Trophoblast cell (in vitro differentiated cells and primary cell): Measurements from ENCODE around the gene LACRT.
A peak's percentile ranks its signal among the peaks of the same experiment; 100 is the strongest.

Experiments used
- DNase-seq, 2 donors: peaks; one replicate each; pipeline ENCODE4 v3.0.0-alpha.2; 2016
- H2AFZ ChIP-seq: 2 replicates; pipeline ENCODE4 v1.6.1; 2013; ENCODE audit warnings: low read length, moderate library complexity, mild to moderate bottlenecking; ENCODE audit not compliant: insufficient read depth, poor library complexity
- H2AK5ac ChIP-seq: 2 replicates; pipeline ENCODE4 v1.6.1; 2013; ENCODE audit warnings: mild to moderate bottlenecking, low read length
- H2BK120ac ChIP-seq: 2 replicates; pipeline ENCODE4 v1.6.1; 2013; ENCODE audit warnings: low read length, mild to moderate bottlenecking, moderate library complexity; ENCODE audit not compliant: insufficient read depth, poor library complexity
- H2BK12ac ChIP-seq: 2 replicates; pipeline ENCODE4 v1.6.1; 2013; ENCODE audit warnings: mild to moderate bottlenecking, low read length, moderate library complexity
- H2BK5ac ChIP-seq: 2 replicates; pipeline ENCODE4 v1.6.1; 2013; ENCODE audit warnings: low read length, low read depth, moderate library complexity, mild to moderate bottlenecking; ENCODE audit not compliant: poor library complexity
- H3K14ac ChIP-seq: 2 replicates; pipeline ENCODE4 v1.6.1; 2013; ENCODE audit warnings: mild to moderate bottlenecking, low read length
- H3K18ac ChIP-seq: 2 replicates; pipeline ENCODE4 v1.6.1; 2013; ENCODE audit warnings: mild to moderate bottlenecking, low read length
- H3K23ac ChIP-seq: 2 replicates; pipeline ENCODE4 v1.6.1; 2013; ENCODE audit warnings: low read length
- H3K27ac ChIP-seq: 2 replicates; pipeline ENCODE4 v1.5.1; 2013; ENCODE audit warnings: low read depth, mild to moderate bottlenecking, inconsistent platforms, low read length, moderate library complexity
- H3K27me3 ChIP-seq: 2 replicates; pipeline ENCODE4 v1.6.1; 2013; ENCODE audit warnings: inconsistent platforms, mild to moderate bottlenecking, low read length, moderate library complexity; ENCODE audit not compliant: insufficient read depth
- H3K36me3 ChIP-seq, 2 experiments: 1 replicate in 1 of 2; 2 replicates in 1 of 2; pipeline ENCODE4 v1.6.1; 2013; ENCODE audit warnings: low read length in 2 of 2, mild to moderate bottlenecking in 2 of 2, moderate library complexity in 1 of 2; ENCODE audit not compliant: insufficient read depth in 2 of 2, control insufficient read depth in 1 of 2
- H3K4ac ChIP-seq: 2 replicates; pipeline ENCODE4 v1.6.1; 2013; ENCODE audit warnings: low read depth, mild to moderate bottlenecking, low read length, moderate library complexity
- H3K4me1 ChIP-seq, 2 experiments: 1 replicate in 1 of 2; 2 replicates in 1 of 2; pipeline ENCODE4 v1.6.1; 2013; ENCODE audit warnings: low read length in 2 of 2, mild to moderate bottlenecking in 2 of 2, moderate library complexity in 1 of 2; ENCODE audit not compliant: insufficient read depth in 2 of 2, control insufficient read depth in 1 of 2
- H3K4me2 ChIP-seq: 2 replicates; pipeline ENCODE4 v1.6.1; 2013; ENCODE audit warnings: inconsistent platforms, mild to moderate bottlenecking, low read length, moderate library complexity
- H3K4me3 ChIP-seq: 2 replicates; pipeline ENCODE4 v1.5.1; 2013; ENCODE audit warnings: mild to moderate bottlenecking, low read depth, low read length, inconsistent platforms
- H3K79me1 ChIP-seq: one replicate; pipeline ENCODE4 v1.6.1; 2013; ENCODE audit warnings: low read length
- H3K79me2 ChIP-seq: 2 replicates; pipeline ENCODE4 v1.6.1; 2013; ENCODE audit warnings: low read length, mild to moderate bottlenecking; ENCODE audit not compliant: control insufficient read depth, insufficient read depth, poor library complexity
- H3K9ac ChIP-seq: 2 replicates; pipeline ENCODE4 v1.6.1; 2013; ENCODE audit warnings: mild to moderate bottlenecking, low read length
- H3K9me3 ChIP-seq: 2 replicates; pipeline ENCODE4 v1.6.1; 2013; ENCODE audit warnings: low read depth, mild to moderate bottlenecking, control low read depth, inconsistent platforms, low read length; ENCODE audit not compliant: insufficient read depth
- H4K12ac ChIP-seq: 2 replicates; pipeline ENCODE4 v1.6.1; 2013; ENCODE audit warnings: low read depth, mild to moderate bottlenecking, low read length, moderate library complexity
- H4K8ac ChIP-seq: 2 replicates; pipeline ENCODE4 v1.6.1; 2013; ENCODE audit warnings: low read depth, mild to moderate bottlenecking, low read length, moderate library complexity
- H4K91ac ChIP-seq: one replicate; pipeline ENCODE4 v1.6.1; 2013; ENCODE audit warnings: low read depth, mild to moderate bottlenecking, low read length, moderate library complexity
- WGBS: extraction: QIAGEN DNeasy Blood & Tissue Kit; methylation state at CpG from one replicate; pipeline ENCODE4 v1.1.7; 2013; ENCODE audit warnings: missing lambda C conversion rate; ENCODE audit not compliant: insufficient read length, insufficient coverage; ENCODE audit errors: extremely low coverage; 5-methylcytosine and 5-hydroxymethylcytosine counted together

LACRT gene

GRCh38 chr12:54603173-54603814 lies 31.4 kb downstream of the LACRT start:
- Histone ChIP-seq H3K79me2 (no peaks in the 10 kb centered on the region), H3K79me1 (no peaks in the 10 kb centered on the region), H2BK120ac (no peak overlapping the region), H3K4me3 (no peak overlapping the region), H2AK5ac (no peak overlapping the region), H3K36me3 (no peaks in the 10 kb centered on the region), H2BK5ac (no peak overlapping the region), H3K4ac (no peak overlapping the region), H4K8ac (no peak overlapping the region), H4K91ac (no peak overlapping the region), H3K14ac (no peak overlapping the region), H3K27ac (no peak overlapping the region), H3K27me3 (no peaks in the 10 kb centered on the region), H4K12ac (no peak overlapping the region), H3K4me1 (peaks cover 3 to 18% of the 10 kb centered on the region in 2 experiments), H3K4me2 (no peak overlapping the region), H3K23ac (no peak overlapping the region), H3K9me3 (peaks cover 3% of the 10 kb centered on the region), H2AFZ (no peak overlapping the region), H3K9ac (no peak overlapping the region), H2BK12ac (no peak overlapping the region), H3K18ac (no peak overlapping the region)
- WGBS: no CpG with 5 or more reads among the region's 8 CpGs
- DNase-seq: peak; percentile 71 to 88

GRCh38 chr12:54602661-54603060 lies 32.0 kb downstream of the LACRT start:
- H4K12ac ChIP-seq: no peak overlapping the region
- no peak for DNase-seq

GRCh38 chr12:54601841-54602240 lies 32.9 kb downstream of the LACRT start:
- no peaks in the 10 kb centered on the region for H3K79me1 ChIP-seq
- no peak overlapping the region for H3K9ac ChIP-seq
- no peak overlapping the region for H3K27ac ChIP-seq
- H4K12ac ChIP-seq: no peak overlapping the region
- no peak overlapping the region for H3K4me2 ChIP-seq
- no peak overlapping the region for H4K91ac ChIP-seq
- H3K23ac ChIP-seq: no peak overlapping the region
- no peak overlapping the region for H2BK12ac ChIP-seq
- no peak overlapping the region for H2BK5ac ChIP-seq
- H2BK120ac ChIP-seq: no peak overlapping the region
- no peak overlapping the region for H4K8ac ChIP-seq
- no peaks in the 10 kb centered on the region for H3K36me3 ChIP-seq
- H2AFZ ChIP-seq: no peak overlapping the region
- peaks cover 3 to 7% of the 10 kb centered on the region in 2 experiments for H3K4me1 ChIP-seq
- no peaks in the 10 kb centered on the region for H3K27me3 ChIP-seq
- no peak overlapping the region for H3K4me3 ChIP-seq
- WGBS: no CpG with 5 or more reads among the region's 4 CpGs
- H3K14ac ChIP-seq: no peak overlapping the region
- H2AK5ac ChIP-seq: no peak overlapping the region
- H3K18ac ChIP-seq: no peak overlapping the region
- H3K4ac ChIP-seq: no peak overlapping the region
- H3K9me3 ChIP-seq: peaks cover 3% of the 10 kb centered on the region
- DNase-seq: peak in 1 of 2 donors; percentile 47
- H3K79me2 ChIP-seq: no peaks in the 10 kb centered on the region

More at GRCh38 chr12:54602661-54603060, 32.0 kb downstream of the LACRT start:
- Histone ChIP-seq H3K36me3 (no peaks in the 10 kb centered on the region), H4K8ac (no peak overlapping the region), H3K79me2 (no peaks in the 10 kb centered on the region), H3K4me2 (no peak overlapping the region), H2AFZ (no peak overlapping the region), H3K14ac (no peak overlapping the region), H2AK5ac (no peak overlapping the region), H3K4ac (no peak overlapping the region), H2BK120ac (no peak overlapping the region), H4K91ac (no peak overlapping the region), H2BK5ac (no peak overlapping the region), H3K4me3 (no peak overlapping the region), H3K9ac (no peak overlapping the region), H3K79me1 (no peaks in the 10 kb centered on the region), H3K27ac (no peak overlapping the region), H2BK12ac (no peak overlapping the region), H3K23ac (no peak overlapping the region), H3K18ac (no peak overlapping the region), H3K27me3 (no peaks in the 10 kb centered on the region), H3K4me1 (peaks cover 3 to 13% of the 10 kb centered on the region in 2 experiments), H3K9me3 (peaks cover 3% of the 10 kb centered on the region)
- WGBS: no CpG with 5 or more reads among the region's 2 CpGs

- Histone ChIP-seq H3K18ac (no peak overlapping the region), H3K4me1 (no peaks in the 10 kb centered on the region), H2AFZ (no peak overlapping the region), H3K27me3 (no peaks in the 10 kb centered on the region), H4K91ac (no peak overlapping the region), H3K79me2 (no peaks in the 10 kb centered on the region), H3K14ac (no peak overlapping the region), H3K36me3 (no peaks in the 10 kb centered on the region), H3K23ac (no peak overlapping the region), H2BK12ac (no peak overlapping the region), H3K27ac (no peak overlapping the region), H2BK120ac (no peak overlapping the region), H3K9ac (no peak overlapping the region), H4K8ac (no peak overlapping the region), H3K4me2 (no peak overlapping the region), H2BK5ac (no peak overlapping the region), H2AK5ac (no peak overlapping the region), H4K12ac (no peak overlapping the region), H3K4ac (no peak overlapping the region), H3K79me1 (no peaks in the 10 kb centered on the region), H3K9me3 (peaks cover 2% of the 10 kb centered on the region), H3K4me3 (no peak overlapping the region)
- DNase-seq: no peak
- no CpG with 5 or more reads among the region's 5 CpGs for WGBS
These were observed 35.7 kb downstream of the LACRT start for GRCh38 chr12:54598970-54599369.
